Upper lobe of left lung (tissue), 4 donors: ENCODE results near the gene ARHGEF6.

Source experiments
- CTCF ChIP-seq, 6 experiments: fragments of 450-650 bp in 4 of 6; fragments of 200-600 bp in 2 of 6; sonication (generic) in 2 of 6; IDR thresholded peaks; one replicate each; pipeline ENCODE4 v1.5.1; 2016 to 2019; ENCODE audit warnings: antibody characterized with exemption in 6 of 6
- POLR2A ChIP-seq, 4 donors: fragments of 450-650 bp; IDR thresholded peaks; one replicate each; pipeline ENCODE4 v1.5.1; 2016 to 2017; ENCODE audit warnings: antibody characterized with exemption in 4 of 4, mild to moderate bottlenecking in 2 of 4
- POLR2AphosphoS5 ChIP-seq, 2 donors: sonication (generic); formaldehyde crosslinking; IDR thresholded peaks; one replicate each; pipeline ENCODE4 v1.5.1; 2017; ENCODE audit warnings: antibody characterized with exemption in 2 of 2

- TF ChIP-seq POLR2AphosphoS5 (IDR thresholded peaks at IDR 0.05) (no peak), CTCF (IDR thresholded peaks at IDR 0.05) (no peak), POLR2A (IDR thresholded peaks at IDR 0.05) (no peak)
Observed at GRCh38 chrX:136636121-136636520, 144.6 kb downstream of the ARHGEF6 start.
